ENCODE data around the gene BIN1. TPM values are rescaled to one million over a fixed set of nuclear protein-coding genes. Genes with fewer than 3 reads are reported as not detected.

Gene BIN1
- total RNA-seq, 4 donors from 2014 or later, result 49.2 to 68.3 (median 64.2) TPM

GRCh38 chr2:127003070-127003800 lies 103.7 kb downstream of the BIN1 start:
- intact Hi-C loops (cut with DNase I), result no loop called here
- TF ChIP-seq POLR2A (IDR thresholded peaks at IDR 0.05) (no peak), CTCF (IDR thresholded peaks at IDR 0.05) (no peak)
- no peak for DNase-seq
- H3K27me3 ChIP-seq, result no peaks in the 10 kb centered on the region
- H3K36me3 ChIP-seq, result no peaks in the 10 kb centered on the region
- WGBS, 2 donors, result 81 to 88% methylated on average over 9 of the region's 9 CpGs
- no peak overlapping the region for H3K27ac ChIP-seq
- H3K4me3 ChIP-seq (replicated peaks in 1 of 3), result no peak overlapping the region
- no peaks in the 10 kb centered on the region for H3K9me3 ChIP-seq
- H3K4me1 ChIP-seq, result no peaks in the 10 kb centered on the region

GRCh38 chr2:127001751-127002150 lies 105.2 kb downstream of the BIN1 start:
- Histone ChIP-seq H3K27ac (no peak overlapping the region), H3K27me3 (no peaks in the 10 kb centered on the region), H3K4me1 (no peaks in the 10 kb centered on the region), H3K36me3 (no peaks in the 10 kb centered on the region), H3K4me3 (replicated peaks in 1 of 3) (no peak overlapping the region), H3K9me3 (no peaks in the 10 kb centered on the region)
- WGBS, 2 donors, result 71 to 81% methylated on average over 5 of the region's 5 CpGs
- TF ChIP-seq POLR2A (IDR thresholded peaks at IDR 0.05), result no peak
- no peak for TF ChIP-seq CTCF (IDR thresholded peaks at IDR 0.05)
- intact Hi-C loops (cut with DNase I), result no loop called here
- no peak for DNase-seq

- no peaks in the 10 kb centered on the region for H3K36me3 ChIP-seq
- H3K4me3 ChIP-seq (replicated peaks in 1 of 3), result no peak overlapping the region
- DNase-seq, result no peak
- intact Hi-C loops (cut with DNase I), result no loop called here
- no peaks in the 10 kb centered on the region for H3K27me3 ChIP-seq
- H3K27ac ChIP-seq, result no peak overlapping the region
- TF ChIP-seq CTCF (IDR thresholded peaks at IDR 0.05), result no peak
- TF ChIP-seq POLR2A (IDR thresholded peaks at IDR 0.05), result no peak
- no peaks in the 10 kb centered on the region for H3K9me3 ChIP-seq
- no peaks in the 10 kb centered on the region for H3K4me1 ChIP-seq
- 89 to 98% methylated on average over 5 of the region's 5 CpGs for WGBS, 2 donors
Measured at GRCh38 chr2:127000937-127001336, 106.0 kb downstream of the BIN1 start.

- 82 to 87% methylated on average over 3 of the region's 3 CpGs for WGBS, 2 donors
Measured at GRCh38 chr2:127000194-127000593, 106.8 kb downstream of the BIN1 start.

GRCh38 chr2:126999106-126999756 lies 107.7 kb downstream of the BIN1 start:
- H3K36me3 ChIP-seq, result no peaks in the 10 kb centered on the region
- H3K27me3 ChIP-seq, result no peaks in the 10 kb centered on the region
- H3K27ac ChIP-seq, result no peak overlapping the region
- no peaks in the 10 kb centered on the region for H3K9me3 ChIP-seq
- intact Hi-C loops (cut with DNase I), result no loop called here
- no peak overlapping the region for H3K4me3 ChIP-seq (replicated peaks in 1 of 3)
- WGBS, 2 donors, result 77 to 85% methylated on average over 5 of the region's 5 CpGs
- no peak for DNase-seq
- TF ChIP-seq CTCF (IDR thresholded peaks at IDR 0.05), result no peak
- TF ChIP-seq POLR2A (IDR thresholded peaks at IDR 0.05), result no peak
- H3K4me1 ChIP-seq, result no peaks in the 10 kb centered on the region

More at GRCh38 chr2:127000194-127000593, 106.8 kb downstream of the BIN1 start:
- DNase-seq, result no peak
- Histone ChIP-seq H3K36me3 (no peaks in the 10 kb centered on the region), H3K4me3 (replicated peaks in 1 of 3) (no peak overlapping the region), H3K9me3 (no peaks in the 10 kb centered on the region), H3K4me1 (no peaks in the 10 kb centered on the region), H3K27me3 (no peaks in the 10 kb centered on the region), H3K27ac (no peak overlapping the region)
- intact Hi-C loops (cut with DNase I), result no loop called here
- no peak for TF ChIP-seq POLR2A (IDR thresholded peaks at IDR 0.05)

All from thyroid gland (tissue), 4 donors.